ENCODE data around the gene TSPAN10. TPM values are rescaled to one million over a fixed set of nuclear protein-coding genes. Genes with fewer than 3 reads are reported as not detected.
A peak's percentile ranks its signal among the peaks of the same experiment; 100 is the strongest.

TSPAN10 gene
- total and polyA plus RNA-seq, 2 of the 13 experiments (the other 11 are each of a cell fraction or from before 2014, with no cell fraction given): 0.54 to 0.75 TPM

- Histone ChIP-seq H3K9me3 (ENCODE audit: low read length) (no peaks in the 10 kb centered on the region), H2AFZ (ENCODE audit: low read length) (no peak overlapping the region), H3K4me2 (ENCODE audit: low read depth, low read length) (no peak overlapping the region), H3K27ac (ENCODE audit: extremely low read length, insufficient read depth, low read length) (no peak overlapping the region), H3K27me3 (ENCODE audit: control insufficient read depth in 1 of 2, insufficient read depth in 2 of 2, low read length in 2 of 2) (no peaks in the 10 kb centered on the region), H3K36me3 (replicated peaks in 1 of 2; ENCODE audit: control insufficient read depth in 1 of 2, insufficient read depth in 2 of 2, low read length in 2 of 2) (peaks cover 34 to 58% of the 10 kb centered on the region in 2 experiments), H3K79me2 (ENCODE audit: insufficient read depth, low read length) (peaks cover 27% of the 10 kb centered on the region), H4K20me1 (ENCODE audit: insufficient read depth, low read length) (peaks cover 14% of the 10 kb centered on the region; the same call in 1 of the 2 replicates), H3K4me3 (replicated peaks in 1 of 3; ENCODE audit: insufficient read depth in 1 of 3, low read depth in 2 of 3, low read length in 3 of 3) (no peak overlapping the region), H3K4me1 (ENCODE audit: insufficient read depth, low read length) (peaks cover 15% of the 10 kb centered on the region), H3K9ac (ENCODE audit: insufficient read depth, low read depth, low read length) (no peak overlapping the region)
- 91% methylated on average over 4 of the region's 4 CpGs for WGBS (ENCODE audit: low lambda C conversion rate)
- TF ChIP-seq ZFX (CRISPR knock-in tag; IDR thresholded peaks at IDR 0.05; ENCODE audit: low read depth): 0 out of 2 replicates have a peak, but pooled peaks have one; percentile 19
- TF ChIP-seq HOXA7 (CRISPR knock-in tag; IDR thresholded peaks at IDR 0.05): no peak
- POLR2A ChIA-PET: interaction anchor here (1.1 kb wide), 1 partner anchor 18 kb away, joined by 3 read pairs; no protein-coding TSS in a partner anchor
- intact Hi-C loops (cut with micrococcal nuclease; ENCODE audit: unreplicated experiment) (no loop called here), in situ Hi-C loops (cut with HindIII; ENCODE audit: extremely low pct_ligation_motif_present, low pct_unique_long_range_greater_than_20kb) (no loop called here)
- BruUV-seq (replicated peaks): no TSS peak
- no peak for DNase-seq (ENCODE audit: low spot score)
- CTCF ChIA-PET (ENCODE audit: low intra/inter-chr PET ratio, low total read pairs): no interaction called here
- FAIRE-seq: no peak
- peak; percentile 70 for ATAC-seq
Measured at GRCh38 chr17:81615401-81615930, 21.5 kb upstream of the TSPAN10 start.

GRCh38 chr17:81616877-81617276 is 20.1 kb upstream of the TSPAN10 start:
- H3K27ac ChIP-seq (ENCODE audit: extremely low read length, insufficient read depth, low read length): no peak overlapping the region
- CTCF ChIA-PET (ENCODE audit: low intra/inter-chr PET ratio, low total read pairs): no interaction called here
- TF ChIP-seq HMGXB3 (CRISPR knock-in tag; IDR thresholded peaks at IDR 0.05; ENCODE audit: borderline replicate concordance) (no peak), NFRKB (IDR thresholded peaks at IDR 0.05) (no peak), ATF5 (CRISPR knock-in tag; IDR thresholded peaks at IDR 0.05; ENCODE audit: low read depth) (no peak), NCOA2 (CRISPR knock-in tag; IDR thresholded peaks at IDR 0.05) (no peak), ZNF883 (CRISPR knock-in tag; IDR thresholded peaks at IDR 0.05; ENCODE audit: not compliant biosample characterization) (no peak), PHF20 (CRISPR knock-in tag; IDR thresholded peaks at IDR 0.05) (no peak), NCOA5 (CRISPR knock-in tag; IDR thresholded peaks at IDR 0.05) (no peak), ZNF280D (CRISPR knock-in tag; IDR thresholded peaks at IDR 0.05) (no peak)

More at GRCh38 chr17:81616877-81617276, 20.1 kb upstream of the TSPAN10 start:
- WGBS (ENCODE audit: low lambda C conversion rate): 45% methylated on average over 5 of the region's 7 CpGs
- no peak overlapping the region for H3K9ac ChIP-seq (ENCODE audit: insufficient read depth, low read depth, low read length)
- H2AFZ ChIP-seq (ENCODE audit: low read length): no peak overlapping the region
- peaks cover 14% of the 10 kb centered on the region; the same call in 1 of the 2 replicates for H4K20me1 ChIP-seq (ENCODE audit: insufficient read depth, low read length)
- ATAC-seq (no peak), FAIRE-seq (no peak), DNase-seq (ENCODE audit: low spot score) (no peak)
- H3K79me2 ChIP-seq (ENCODE audit: insufficient read depth, low read length): peaks cover 27% of the 10 kb centered on the region
- peaks cover 15% of the 10 kb centered on the region for H3K4me1 ChIP-seq (ENCODE audit: insufficient read depth, low read length)
- no peak overlapping the region for H3K4me2 ChIP-seq (ENCODE audit: low read depth, low read length)
- H3K9me3 ChIP-seq (ENCODE audit: low read length): no peaks in the 10 kb centered on the region
- H3K36me3 ChIP-seq (replicated peaks in 1 of 2; ENCODE audit: control insufficient read depth in 1 of 2, insufficient read depth in 2 of 2, low read length in 2 of 2): peaks cover 47 to 70% of the 10 kb centered on the region in 2 experiments
- BruUV-seq (replicated peaks): no TSS peak
- POLR2A ChIA-PET: no interaction called here
- intact Hi-C loops (cut with micrococcal nuclease; ENCODE audit: unreplicated experiment) (no loop called here), in situ Hi-C loops (cut with HindIII; ENCODE audit: extremely low pct_ligation_motif_present, low pct_unique_long_range_greater_than_20kb) (no loop called here)
- H3K4me3 ChIP-seq (replicated peaks in 1 of 3; ENCODE audit: insufficient read depth in 1 of 3, low read depth in 2 of 3, low read length in 3 of 3): no peak overlapping the region
- H3K27me3 ChIP-seq (ENCODE audit: control insufficient read depth in 1 of 2, insufficient read depth in 2 of 2, low read length in 2 of 2): no peaks in the 10 kb centered on the region

Data from HepG2 (cell line).